HFFc6 (cell line): ENCODE data around the gene GLYR1. TPM values are rescaled to one million over a fixed set of nuclear protein-coding genes. Genes with fewer than 3 reads are reported as not detected.
A peak's percentile ranks its signal among the peaks of the same experiment; 100 is the strongest.

ENCODE experiments used
- DNase-seq: peaks from one replicate; pipeline ENCODE4 v3.0.0-alpha.2; 2018
- H3K27ac Mint-ChIP-seq: 2 replicates; pipeline ENCODE4 v1.8.0; 2020; ENCODE audit warnings: mild to moderate bottlenecking, mixed read lengths
- H3K27me3 Mint-ChIP-seq: 2 replicates; pipeline ENCODE4 v1.8.0; 2021; ENCODE audit warnings: mild to moderate bottlenecking, moderate library complexity, mixed read lengths; ENCODE audit not compliant: insufficient read depth
- H3K36me3 Mint-ChIP-seq: 2 replicates; pipeline ENCODE4 v1.8.0; 2021; ENCODE audit warnings: low read depth, mixed read lengths
- H3K4me1 Mint-ChIP-seq: 2 replicates; pipeline ENCODE4 v1.8.0; 2020; ENCODE audit warnings: low read depth, mixed read lengths
- H3K4me3 Mint-ChIP-seq: 2 replicates; pipeline ENCODE4 v1.8.0; 2020; ENCODE audit warnings: mild to moderate bottlenecking, moderate library complexity, mixed read lengths
- H3K9me3 Mint-ChIP-seq: 2 replicates; pipeline ENCODE4 v1.8.0; 2020; ENCODE audit warnings: mild to moderate bottlenecking, mixed read lengths
- total RNA-seq, 6 experiments: library from RNA; stranded (reverse); fragmentation: NEBNext Ultra II Directional; extraction: Animal tissue kit (Norgen Biotek cat#: 25700); gene quantifications; 2 replicates in 1 of 6; 3 replicates in 5 of 6; pipeline ENCODE4 v1.2.3, GENCODE V29; 2021
- TF ChIP-seq, protein P1 (sequence below): fragments of 200-600 bp; sonication (generic); IDR thresholded peaks from 2 replicates; pipeline ENCODE4 v1.5.0; 2021; ENCODE audit warnings: antibody characterized with exemption, mild to moderate bottlenecking

Gene GLYR1
- total RNA-seq, 6 experiments from 2014 or later, result 77.6 to 89.4 (median 81.8) TPM

DNA sequence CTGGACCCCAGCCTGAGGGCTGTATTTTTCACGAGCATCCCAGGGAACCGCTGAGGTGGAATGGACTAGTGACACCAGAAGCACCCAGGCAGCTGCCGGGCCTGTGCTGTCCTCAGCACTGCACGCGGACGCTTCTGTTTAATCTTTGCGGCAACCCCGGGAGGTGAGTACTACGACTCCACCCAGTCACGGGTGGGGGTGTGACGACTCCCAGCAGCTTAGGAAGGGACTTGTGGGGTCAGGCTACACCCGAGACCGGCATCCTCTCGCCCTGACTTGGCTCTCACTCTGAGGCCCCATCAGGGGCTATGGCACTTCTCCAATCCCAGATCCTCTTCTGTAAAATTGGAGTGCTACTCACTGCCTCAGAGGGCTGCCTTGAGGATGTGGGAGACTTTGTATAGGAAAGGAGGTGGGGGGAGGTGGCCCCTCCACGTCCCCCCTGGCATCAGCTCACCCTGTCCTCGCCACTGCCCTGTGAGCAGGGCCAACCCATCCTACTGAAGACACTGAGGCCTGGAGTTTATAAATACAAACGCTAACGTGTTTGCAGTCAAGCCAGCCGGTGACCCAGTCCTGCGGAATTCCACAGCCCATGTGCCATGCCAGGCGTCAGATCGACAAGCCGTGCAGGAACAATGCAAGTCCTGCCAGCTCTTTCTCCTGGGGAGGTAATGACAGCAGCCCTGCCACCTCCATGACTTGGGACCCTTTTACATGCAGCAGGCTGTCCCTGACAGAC lies 45.4 kb upstream of the GLYR1 start:
- no peaks in the 10 kb centered on the region; the same call in none of the 2 replicates for H3K27me3 Mint-ChIP-seq
- H3K27ac Mint-ChIP-seq, result no peak overlapping the region
- TF ChIP-seq, protein P1, sequence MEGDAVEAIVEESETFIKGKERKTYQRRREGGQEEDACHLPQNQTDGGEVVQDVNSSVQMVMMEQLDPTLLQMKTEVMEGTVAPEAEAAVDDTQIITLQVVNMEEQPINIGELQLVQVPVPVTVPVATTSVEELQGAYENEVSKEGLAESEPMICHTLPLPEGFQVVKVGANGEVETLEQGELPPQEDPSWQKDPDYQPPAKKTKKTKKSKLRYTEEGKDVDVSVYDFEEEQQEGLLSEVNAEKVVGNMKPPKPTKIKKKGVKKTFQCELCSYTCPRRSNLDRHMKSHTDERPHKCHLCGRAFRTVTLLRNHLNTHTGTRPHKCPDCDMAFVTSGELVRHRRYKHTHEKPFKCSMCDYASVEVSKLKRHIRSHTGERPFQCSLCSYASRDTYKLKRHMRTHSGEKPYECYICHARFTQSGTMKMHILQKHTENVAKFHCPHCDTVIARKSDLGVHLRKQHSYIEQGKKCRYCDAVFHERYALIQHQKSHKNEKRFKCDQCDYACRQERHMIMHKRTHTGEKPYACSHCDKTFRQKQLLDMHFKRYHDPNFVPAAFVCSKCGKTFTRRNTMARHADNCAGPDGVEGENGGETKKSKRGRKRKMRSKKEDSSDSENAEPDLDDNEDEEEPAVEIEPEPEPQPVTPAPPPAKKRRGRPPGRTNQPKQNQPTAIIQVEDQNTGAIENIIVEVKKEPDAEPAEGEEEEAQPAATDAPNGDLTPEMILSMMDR, result no peak
- H3K36me3 Mint-ChIP-seq, result no peaks in the 10 kb centered on the region
- DNase-seq, result peak; percentile 21
- no peak overlapping the region for H3K4me3 Mint-ChIP-seq
- peaks cover 2% of the 10 kb centered on the region; the same call in 1 of the 2 replicates for H3K9me3 Mint-ChIP-seq
- peaks cover 7% of the 10 kb centered on the region; the same call in 1 of the 2 replicates for H3K4me1 Mint-ChIP-seq

DNA sequence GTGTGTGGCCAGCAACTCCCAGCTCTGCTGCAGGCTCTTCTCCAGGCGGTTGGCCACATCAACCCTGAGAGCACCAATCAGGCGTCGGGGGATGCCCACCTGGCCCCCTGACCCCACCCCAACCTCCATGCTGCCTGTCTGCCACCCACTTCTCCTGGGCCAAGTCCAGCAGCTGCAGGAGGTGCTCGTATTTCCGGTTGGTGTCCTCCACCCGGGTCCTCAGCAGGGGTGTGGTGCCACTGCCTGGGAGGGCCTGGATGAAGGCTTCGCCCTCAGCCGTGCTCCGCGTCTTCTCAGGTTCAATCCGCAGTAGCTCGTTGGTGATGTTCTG lies 44.8 kb upstream of the GLYR1 start:
- no peak for DNase-seq
- Mint-ChIP-seq H3K9me3 (no peaks in the 10 kb centered on the region), H3K36me3 (no peaks in the 10 kb centered on the region), H3K4me1 (peaks cover 7% of the 10 kb centered on the region; the same call in 1 of the 2 replicates), H3K27ac (no peak overlapping the region), H3K27me3 (no peaks in the 10 kb centered on the region; the same call in none of the 2 replicates), H3K4me3 (no peak overlapping the region)
- TF ChIP-seq, protein P1, result no peak

DNA sequence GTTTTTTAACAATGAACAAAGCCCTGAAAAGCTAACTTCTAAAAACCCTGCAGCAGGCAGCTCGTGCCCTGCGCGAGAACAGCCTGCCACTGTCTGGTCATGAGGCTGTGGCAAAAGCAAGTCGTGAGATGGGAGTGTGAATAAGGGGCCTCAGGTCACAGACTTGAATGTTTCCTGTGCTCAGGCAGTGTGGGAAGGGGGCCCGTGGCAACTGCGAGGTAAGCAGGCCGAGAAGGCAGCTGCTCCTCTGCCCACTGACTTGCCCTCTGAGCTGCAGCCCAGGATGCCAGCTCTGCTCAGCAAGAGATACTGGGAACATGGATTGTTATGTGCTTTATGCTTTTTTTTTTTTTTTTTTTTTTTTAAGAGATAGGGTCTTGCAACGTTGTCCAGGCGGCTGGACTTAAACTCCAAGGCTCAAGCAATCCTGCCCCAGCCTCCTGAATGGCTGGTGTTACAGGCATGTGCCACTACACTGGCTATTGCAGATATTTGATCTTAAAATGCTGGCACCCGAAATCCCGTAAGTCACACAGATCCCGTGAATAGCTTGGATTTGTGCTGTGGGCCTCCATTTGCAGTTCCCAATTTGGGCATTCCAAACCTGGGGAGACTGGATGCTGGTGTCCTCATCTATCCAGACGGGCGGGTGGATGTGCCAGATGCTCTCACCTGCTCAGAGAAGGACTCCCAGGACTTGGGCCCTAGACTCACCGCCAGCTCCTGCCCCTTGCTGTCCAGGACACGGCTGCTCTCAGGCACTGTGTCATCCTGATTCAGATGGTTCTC lies 44.2 kb upstream of the GLYR1 start:
- Mint-ChIP-seq H3K27me3 (no peaks in the 10 kb centered on the region; the same call in none of the 2 replicates), H3K4me3 (no peak overlapping the region), H3K27ac (no peak overlapping the region), H3K36me3 (peaks cover under 1% of the 10 kb centered on the region; the same call in 1 of the 2 replicates), H3K4me1 (peaks cover 7% of the 10 kb centered on the region; the same call in 1 of the 2 replicates), H3K9me3 (no peaks in the 10 kb centered on the region)
- DNase-seq, result no peak
- TF ChIP-seq, protein P1, result no peak

DNA sequence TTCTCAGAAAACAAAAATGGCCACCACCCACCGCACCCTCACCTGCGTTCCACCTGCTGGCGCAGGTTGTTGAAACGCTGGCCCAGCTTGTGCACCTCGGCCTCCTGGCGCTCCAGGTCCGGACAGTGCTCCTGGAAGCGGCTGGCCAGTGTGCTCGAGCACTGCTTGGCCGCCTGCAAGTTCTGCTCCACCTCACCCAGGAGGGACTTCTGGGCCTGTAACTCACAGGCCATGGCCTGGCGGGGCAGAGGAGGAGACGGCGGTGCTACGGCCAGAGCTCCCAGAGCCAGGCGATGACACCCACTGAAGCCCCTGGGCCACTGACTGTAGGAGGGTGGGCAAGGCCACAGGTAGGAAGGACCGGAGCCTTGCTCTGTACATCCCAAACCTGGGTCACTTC lies 43.6 kb upstream of the GLYR1 start:
- H3K4me1 Mint-ChIP-seq, result peaks cover 7% of the 10 kb centered on the region; the same call in 1 of the 2 replicates
- H3K9me3 Mint-ChIP-seq, result no peaks in the 10 kb centered on the region
- no peak for DNase-seq
- H3K36me3 Mint-ChIP-seq, result peaks cover 7% of the 10 kb centered on the region
- H3K27me3 Mint-ChIP-seq, result no peaks in the 10 kb centered on the region; the same call in none of the 2 replicates
- H3K27ac Mint-ChIP-seq, result no peak overlapping the region
- H3K4me3 Mint-ChIP-seq, result no peak overlapping the region
- TF ChIP-seq, protein P1, result no peak

DNA sequence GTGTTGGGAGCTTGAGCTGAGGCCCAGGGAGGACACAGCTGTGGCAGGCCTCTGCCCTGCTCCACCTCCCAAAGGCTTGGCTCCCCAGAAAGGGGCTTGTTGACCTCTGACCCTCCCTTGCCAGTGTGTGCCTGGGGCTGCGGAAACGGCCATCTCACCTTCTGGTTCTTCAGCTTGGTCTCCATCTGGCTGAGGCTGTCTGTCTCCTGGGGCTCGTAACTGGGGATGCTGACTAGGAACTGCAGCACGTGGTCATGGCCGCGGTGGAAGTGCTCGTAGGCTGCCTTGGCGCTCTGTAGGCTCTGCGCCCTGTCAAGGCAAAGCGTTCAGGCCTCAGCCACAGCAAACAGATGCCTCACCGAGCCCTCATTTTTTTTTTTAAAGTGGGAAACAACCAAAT lies 42.9 kb upstream of the GLYR1 start:
- DNase-seq, result no peak
- TF ChIP-seq, protein P1, result no peak
- Mint-ChIP-seq H3K36me3 (peaks cover 13% of the 10 kb centered on the region), H3K4me3 (no peak overlapping the region), H3K9me3 (no peaks in the 10 kb centered on the region), H3K27me3 (no peaks in the 10 kb centered on the region; the same call in none of the 2 replicates), H3K4me1 (peaks cover 7% of the 10 kb centered on the region; the same call in 1 of the 2 replicates), H3K27ac (no peak overlapping the region)
